Adipocyte (in vitro differentiated cells): ENCODE measurements around the gene TEP1.
"Not testable (repeated sequence)": the region's sequence is repeated elsewhere in the genome, so short reads cannot be mapped to it uniquely, and the experiment has no call there.

ENCODE experiments used
- DNase-seq: peaks from one replicate; pipeline ENCODE4 v3.0.0-alpha.2; 2015; ENCODE audit warnings: low read depth
- H3K27me3 ChIP-seq: replicated peaks from 2 replicates; pipeline ENCODE4 v1.7.0; 2013; ENCODE audit warnings: mild to moderate bottlenecking, low read length, moderate library complexity; ENCODE audit not compliant: control insufficient read depth, insufficient read depth
- H3K36me3 ChIP-seq: 2 replicates; pipeline ENCODE4 v1.7.0; 2013; ENCODE audit warnings: low read length, mild to moderate bottlenecking, moderate library complexity; ENCODE audit not compliant: control insufficient read depth, insufficient read depth, severe bottlenecking
- H3K4me1 ChIP-seq: 2 replicates; pipeline ENCODE4 v1.7.0; 2013; ENCODE audit warnings: mild to moderate bottlenecking, low read length, moderate library complexity; ENCODE audit not compliant: control insufficient read depth, insufficient read depth
- H3K4me3 ChIP-seq: 2 replicates; pipeline ENCODE4 v1.7.0; 2013; ENCODE audit warnings: mild to moderate bottlenecking, low read length, moderate library complexity
- H3K9ac ChIP-seq: 2 replicates; pipeline ENCODE4 v1.7.0; 2013; ENCODE audit warnings: mild to moderate bottlenecking, low read length, moderate library complexity
- H3K9me3 ChIP-seq: 2 replicates; pipeline ENCODE4 v1.7.0; 2013; ENCODE audit warnings: mild to moderate bottlenecking, low read length, moderate library complexity; ENCODE audit not compliant: control insufficient read depth

TEP1 gene

GRCh38 chr14:20350860-20351259 lies 62.4 kb downstream of the TEP1 start:
- no peaks in the 10 kb centered on the region for H3K9me3 ChIP-seq
- no peak for DNase-seq
- peaks cover 75% of the 10 kb centered on the region for H3K36me3 ChIP-seq
- H3K9ac ChIP-seq: no peak overlapping the region
- H3K27me3 ChIP-seq: no peaks in the 10 kb centered on the region
- no peaks in the 10 kb centered on the region for H3K4me1 ChIP-seq
- H3K4me3 ChIP-seq: no peak overlapping the region

- no peaks in the 10 kb centered on the region for H3K9me3 ChIP-seq
- no peak for DNase-seq
- no peak overlapping the region for H3K4me3 ChIP-seq
- no peaks in the 10 kb centered on the region for H3K27me3 ChIP-seq
- no peak overlapping the region for H3K9ac ChIP-seq
- no peaks in the 10 kb centered on the region for H3K4me1 ChIP-seq
- H3K36me3 ChIP-seq: peaks cover 74% of the 10 kb centered on the region
Measured at GRCh38 chr14:20350282-20350681, 63.0 kb downstream of the TEP1 start.

DNA sequence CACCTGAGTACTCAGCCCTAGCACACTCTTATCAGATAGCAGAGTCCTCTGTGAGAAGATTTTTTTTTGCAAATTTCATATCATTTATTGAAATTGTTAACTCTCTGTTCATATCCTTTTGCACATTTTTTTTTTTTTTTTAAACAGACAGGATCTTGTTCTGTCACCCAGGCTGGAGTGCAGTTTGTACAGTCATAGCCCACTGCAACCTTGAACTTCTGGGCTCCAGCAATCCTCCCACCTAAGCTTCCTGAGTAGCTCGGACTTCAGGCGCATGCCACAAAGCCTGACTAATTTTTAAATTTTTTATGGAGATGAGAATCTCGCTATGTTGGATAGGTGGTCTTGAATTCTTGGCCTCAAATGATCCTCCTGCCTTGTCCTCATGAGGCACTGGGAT lies 65.6 kb downstream of the TEP1 start:
- H3K36me3 ChIP-seq: peaks cover 55% of the 10 kb centered on the region
- peaks cover 6% of the 10 kb centered on the region for H3K4me1 ChIP-seq
- H3K9ac ChIP-seq: no peak overlapping the region
- no peaks in the 10 kb centered on the region for H3K27me3 ChIP-seq
- DNase-seq: no peak
- H3K9me3 ChIP-seq: no peaks in the 10 kb centered on the region
- H3K4me3 ChIP-seq: no peak overlapping the region

DNA sequence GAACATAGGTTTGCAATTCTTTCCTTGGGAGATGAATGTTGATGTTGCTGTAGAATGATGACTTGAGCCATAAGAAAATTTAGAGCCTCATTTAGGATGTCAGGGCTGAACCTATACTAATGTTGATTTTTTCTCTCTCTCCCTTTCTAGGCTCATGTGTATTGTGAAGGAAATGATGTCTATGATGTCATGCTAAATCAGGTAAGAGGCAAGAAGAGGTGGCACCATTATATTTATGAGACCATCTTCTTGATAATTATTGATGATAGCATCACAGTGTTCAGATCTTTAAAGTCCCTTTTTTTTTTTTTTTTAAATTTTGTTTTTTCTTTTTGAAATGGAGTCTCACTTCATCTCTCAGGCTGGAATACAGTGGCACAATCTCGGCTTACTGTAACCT lies 66.6 kb downstream of the TEP1 start:
- Histone ChIP-seq H3K9ac (no peak overlapping the region), H3K4me1 (peaks cover 9% of the 10 kb centered on the region), H3K9me3 (no peaks in the 10 kb centered on the region), H3K27me3 (no peaks in the 10 kb centered on the region), H3K4me3 (no peak overlapping the region), H3K36me3 (peaks cover 45% of the 10 kb centered on the region)
- DNase-seq: no peak

DNA sequence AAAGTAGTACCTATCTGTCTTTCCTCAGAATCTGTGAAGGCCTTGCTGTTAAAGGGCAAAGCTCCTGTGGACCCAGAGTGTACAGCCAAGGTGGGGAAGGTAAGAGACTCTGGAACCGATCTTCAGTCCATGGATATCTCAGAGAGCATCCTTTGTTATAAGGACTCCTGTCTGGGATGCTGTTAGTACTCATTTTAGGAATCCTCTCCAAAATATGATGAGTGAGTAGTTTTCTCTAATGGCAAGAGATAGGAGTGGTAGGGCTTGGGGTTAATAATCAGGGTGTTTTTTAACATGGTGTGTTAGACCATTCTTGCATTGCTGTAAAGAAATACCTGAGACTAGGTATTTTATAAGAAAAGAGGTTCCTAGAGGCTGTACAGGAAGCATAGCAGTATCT lies 67.9 kb downstream of the TEP1 start:
- Histone ChIP-seq H3K4me1 (peaks cover 10% of the 10 kb centered on the region), H3K9me3 (no peaks in the 10 kb centered on the region), H3K27me3 (no peaks in the 10 kb centered on the region), H3K4me3 (no peak overlapping the region), H3K9ac (no peak overlapping the region), H3K36me3 (peaks cover 36% of the 10 kb centered on the region)
- DNase-seq: no peak

- Histone ChIP-seq H3K4me3 (peak overlapping the region; percentile 100), H3K9ac (peak overlapping the region; percentile 97), H3K9me3 (no peaks in the 10 kb centered on the region), H3K4me1 (peaks cover 10% of the 10 kb centered on the region), H3K36me3 (peaks cover 25% of the 10 kb centered on the region), H3K27me3 (no peaks in the 10 kb centered on the region)
- DNase-seq: peak; percentile 51
Measured at GRCh38 chr14:20343862-20344220, 69.5 kb downstream of the TEP1 start.

DNA sequence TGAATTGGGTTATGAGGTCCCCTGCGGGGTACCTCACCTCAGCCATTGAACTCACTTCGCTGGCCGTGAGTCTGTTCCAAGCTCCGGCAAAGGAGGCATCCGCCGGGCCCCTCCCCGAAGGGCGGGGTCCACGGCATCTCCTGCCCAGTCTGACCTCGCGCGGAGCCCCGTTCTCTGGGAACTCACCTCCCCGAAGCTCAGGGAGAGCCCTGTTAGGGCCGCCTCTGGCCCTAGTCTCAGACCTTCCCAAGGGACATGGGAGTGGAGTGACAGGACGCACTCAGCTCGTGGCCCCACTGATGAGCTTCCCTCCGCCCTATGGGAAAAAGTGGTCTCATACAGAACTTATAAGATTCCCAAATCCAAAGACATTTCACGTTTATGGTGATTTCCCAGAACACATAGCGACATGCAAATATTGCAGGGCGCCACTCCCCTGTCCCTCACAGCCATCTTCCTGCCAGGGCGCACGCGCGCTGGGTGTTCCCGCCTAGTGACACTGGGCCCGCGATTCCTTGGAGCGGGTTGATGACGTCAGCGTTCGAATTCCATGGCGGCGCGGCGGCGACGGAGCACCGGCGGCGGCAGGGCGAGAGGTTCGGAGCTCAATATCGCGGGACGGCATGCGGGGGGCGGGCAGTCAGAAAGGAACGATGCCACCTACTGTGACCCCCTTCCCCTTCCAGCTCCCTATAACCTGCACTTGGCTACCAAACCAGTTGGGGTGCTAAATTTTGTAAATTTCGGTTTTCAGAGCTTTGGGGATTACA lies 70.0 kb downstream of the TEP1 start, which contains the start of gene PARP2:
PARP2 (plus strand) TSS at position 544 of the 770 bp plus-strand sequence; CDS start at position 551, 7 bp downstream.
- Histone ChIP-seq H3K4me1 (peaks cover 10% of the 10 kb centered on the region), H3K27me3 (no peaks in the 10 kb centered on the region), H3K36me3 (peaks cover 23% of the 10 kb centered on the region), H3K9ac (peak within 1 kb of the TSS; percentile 97), H3K4me3 (peak within 1 kb of the TSS; percentile 100), H3K9me3 (no peaks in the 10 kb centered on the region)
- DNase-seq: peak; percentile 100

GRCh38 chr14:20341646-20342045 lies 71.7 kb downstream of the TEP1 start:
- H3K27me3 ChIP-seq: no peaks in the 10 kb centered on the region
- peaks cover 12% of the 10 kb centered on the region for H3K36me3 ChIP-seq
- DNase-seq: no peak
- H3K4me1 ChIP-seq: peaks cover 10% of the 10 kb centered on the region
- H3K4me3 ChIP-seq: peak overlapping the region; percentile 91
- H3K9me3 ChIP-seq: no peaks in the 10 kb centered on the region
- H3K9ac ChIP-seq: peak overlapping the region; percentile 91

GRCh38 chr14:20341032-20341431 lies 72.3 kb downstream of the TEP1 start:
- H3K4me3 ChIP-seq: not testable (repeated sequence)

DNA sequence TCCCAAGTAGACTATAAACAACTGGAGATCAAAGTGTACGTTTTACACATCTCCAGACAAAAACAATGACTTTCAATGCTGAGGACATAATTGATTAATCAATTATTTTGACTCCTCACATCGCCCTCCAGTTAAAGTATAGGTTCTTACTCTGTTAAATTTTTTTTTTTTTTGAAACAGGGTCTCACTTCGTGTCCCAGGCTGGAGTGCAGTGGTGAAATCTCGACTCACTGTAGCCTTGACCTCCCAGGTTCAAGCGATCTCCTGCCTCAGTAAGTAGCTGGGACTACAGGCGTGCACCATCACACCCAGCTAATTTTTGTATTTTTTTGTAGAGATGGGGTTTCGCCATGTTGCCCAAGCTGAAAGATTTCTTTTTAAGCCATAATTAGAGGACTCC lies 79.3 kb downstream of the TEP1 start:
- Histone ChIP-seq H3K27me3 (no peaks in the 10 kb centered on the region), H3K9ac (peak overlapping the region; percentile 88), H3K4me1 (peaks cover 19% of the 10 kb centered on the region), H3K4me3 (no peak overlapping the region), H3K9me3 (no peaks in the 10 kb centered on the region), H3K36me3 (peaks cover 1% of the 10 kb centered on the region)
- no peak for DNase-seq

More at GRCh38 chr14:20341032-20341431, 72.3 kb downstream of the TEP1 start:
- not testable (repeated sequence) for H3K36me3 ChIP-seq, DNase-seq, H3K9me3 ChIP-seq, H3K9ac ChIP-seq, H3K27me3 ChIP-seq, H3K4me1 ChIP-seq

GRCh38 chr14:20333494-20333841 lies 79.8 kb downstream of the TEP1 start:
- Histone ChIP-seq H3K4me1 (peaks cover 24% of the 10 kb centered on the region), H3K4me3 (peak overlapping the region; percentile 92), H3K27me3 (no peaks in the 10 kb centered on the region), H3K9me3 (no peaks in the 10 kb centered on the region), H3K9ac (peak overlapping the region; percentile 88), H3K36me3 (peaks cover 7% of the 10 kb centered on the region)
- no peak for DNase-seq
